OCI-LY3 (cell line): ENCODE results near the gene CWF19L1.

Experiments used
- CTCF ChIP-seq: fragments of 200-600, 300-600 bp; sonication (generic); IDR thresholded peaks from 2 replicates; pipeline ENCODE4 v1.5.1; 2014; ENCODE audit warnings: antibody characterized with exemption, low read length, low read depth
- EZH2phosphoT487 ChIP-seq: fragments of 200-600 bp; shearing (Covaris generic); IDR thresholded peaks from 2 replicates; pipeline ENCODE4 v1.6.1; 2018; ENCODE audit warnings: antibody characterized with exemption, mixed run types, low read depth

GRCh38 chr10:100265821-100266485 lies 1.5 kb downstream of the CWF19L1 start:
- TF ChIP-seq CTCF (no peak), EZH2phosphoT487 (no peak)
